ENCODE measurements around the gene ZMYND10. TPM values are rescaled to one million over a fixed set of nuclear protein-coding genes. Genes with fewer than 3 reads are reported as not detected.

ZMYND10 gene
- total RNA-seq (2014; rRNA removed; shearing (Covaris generic)), result 0.48 TPM in 1 of 2 replicates, not detected in the other

DNA sequence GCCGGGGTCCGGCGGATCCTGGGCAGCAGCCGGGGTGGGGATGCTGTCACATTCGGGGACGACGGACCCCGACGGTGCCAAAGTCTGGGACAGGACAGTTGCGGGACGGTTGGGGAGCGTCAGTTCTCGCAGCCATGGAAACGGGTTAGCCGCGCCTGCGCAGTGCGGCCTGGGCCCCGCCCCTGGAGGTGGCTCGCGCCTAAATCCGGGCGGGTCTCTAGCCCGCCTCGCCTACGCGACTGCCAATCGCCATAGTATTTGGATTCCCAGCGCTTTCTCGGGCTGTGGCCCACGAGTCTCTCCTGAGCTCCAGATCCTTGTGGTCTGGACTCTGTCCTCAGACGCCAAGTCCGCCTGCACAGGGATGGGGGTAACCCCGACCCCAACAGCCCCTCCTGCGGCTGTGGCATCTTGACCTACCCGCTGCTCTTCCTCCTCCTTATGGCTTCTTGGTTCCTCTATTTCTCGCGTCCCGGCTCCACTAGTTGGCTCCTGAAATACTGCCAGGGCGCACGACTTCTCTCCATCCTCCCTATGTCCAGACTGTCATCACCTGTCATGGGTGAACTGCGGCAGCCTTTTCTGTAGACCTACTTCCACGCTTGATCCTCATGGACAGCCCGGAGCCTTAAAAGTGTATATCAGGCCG, at the start of gene ZMYND10:
Gene ZMYND10, minus strand, starts transcription at position 147 of the 649 bp plus-strand sequence. CDS start 153 bp downstream, outside the sequence.
- peak; percentile 37 for DNase-seq (ENCODE audit: low spot score)

- DNase-seq (ENCODE audit: low spot score), result no peak
Measured at GRCh38 chr3:50393061-50393460, 47.5 kb upstream of the ZMYND10 start.

DNA sequence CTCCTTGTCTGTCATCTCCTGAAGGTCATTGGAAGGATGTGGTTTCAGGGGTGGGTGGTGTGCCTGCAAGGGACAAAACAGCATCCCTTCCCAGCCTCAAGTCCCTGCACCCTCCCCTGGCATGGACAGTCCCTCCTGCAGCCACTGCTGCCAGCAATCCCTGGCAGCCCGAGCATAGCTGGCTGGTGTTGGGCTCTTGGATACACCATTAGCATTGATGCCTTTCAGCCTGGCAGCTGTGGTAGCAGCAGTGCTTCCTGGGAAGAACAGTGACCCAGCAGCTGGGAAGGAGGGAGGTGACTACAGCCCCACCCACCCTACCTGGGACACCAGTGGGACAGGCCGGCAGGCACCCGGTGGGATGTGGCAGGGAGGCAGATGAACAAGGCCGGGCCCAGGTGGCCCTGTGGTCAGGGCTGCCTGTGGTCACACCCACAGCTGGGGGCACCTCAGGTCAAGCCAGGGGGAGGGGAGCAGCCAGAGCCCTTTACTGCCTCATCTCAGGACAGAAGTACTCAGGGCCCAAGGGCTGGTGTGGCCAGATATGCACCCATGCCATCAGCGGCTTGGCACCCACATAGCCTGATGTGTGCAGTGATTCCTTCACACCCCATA, 46.7 kb upstream of the ZMYND10 start:
- no peak for DNase-seq (ENCODE audit: low spot score)

DNA sequence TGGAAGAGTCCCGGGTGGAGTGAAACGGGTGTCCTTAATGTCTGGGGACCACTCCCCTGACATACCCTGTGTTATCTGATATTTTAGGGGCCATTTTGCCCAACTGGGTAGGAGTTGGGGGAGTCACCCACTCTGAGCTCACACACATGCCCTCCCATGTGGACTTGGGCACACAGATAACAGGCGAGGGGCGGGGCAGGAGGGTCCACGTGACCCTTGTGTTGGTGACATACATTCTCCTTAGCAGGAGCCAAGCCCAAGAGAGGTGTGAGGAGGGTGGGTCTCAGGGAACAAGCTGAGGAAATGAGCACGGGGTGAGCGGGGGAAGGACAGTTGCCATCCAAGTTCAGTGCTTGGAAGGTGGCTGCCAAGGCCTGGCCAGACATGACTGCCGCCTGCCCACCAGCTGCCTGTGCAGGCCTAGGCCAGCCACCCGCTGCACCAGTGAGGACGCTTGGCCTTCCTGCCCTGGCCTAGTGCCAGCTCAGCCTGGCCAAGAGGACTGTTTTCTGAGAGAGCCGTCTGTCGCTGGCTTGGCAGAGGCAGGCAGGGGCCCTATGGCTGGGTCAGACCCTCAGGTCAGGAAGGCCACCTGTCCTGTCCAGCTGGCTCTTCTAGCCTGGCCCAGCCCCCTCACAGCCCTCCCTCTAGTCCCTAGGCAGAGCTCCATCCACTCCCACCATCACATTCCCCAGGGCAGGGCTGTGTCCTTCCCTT, 45.1 kb upstream of the ZMYND10 start:
- no peak for DNase-seq (ENCODE audit: low spot score)

DNA sequence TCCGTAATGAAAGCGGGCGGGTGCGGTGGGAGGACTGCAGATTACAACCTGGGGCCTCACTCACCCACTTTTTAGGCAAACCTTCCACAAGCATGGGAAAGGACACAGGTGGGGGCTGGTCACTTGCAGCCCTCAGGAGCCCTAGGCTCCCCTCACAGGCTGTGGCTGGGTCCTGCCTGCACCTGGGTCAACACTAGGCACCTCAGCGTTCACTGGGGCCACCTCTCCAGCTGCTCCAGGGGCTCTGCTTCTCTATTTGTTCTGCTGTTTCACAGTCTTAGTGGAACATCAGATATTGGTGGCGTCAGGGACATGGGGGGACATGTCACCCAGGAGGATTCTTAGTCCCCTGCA, 43.9 kb upstream of the ZMYND10 start:
- no peak for DNase-seq (ENCODE audit: low spot score)

DNA sequence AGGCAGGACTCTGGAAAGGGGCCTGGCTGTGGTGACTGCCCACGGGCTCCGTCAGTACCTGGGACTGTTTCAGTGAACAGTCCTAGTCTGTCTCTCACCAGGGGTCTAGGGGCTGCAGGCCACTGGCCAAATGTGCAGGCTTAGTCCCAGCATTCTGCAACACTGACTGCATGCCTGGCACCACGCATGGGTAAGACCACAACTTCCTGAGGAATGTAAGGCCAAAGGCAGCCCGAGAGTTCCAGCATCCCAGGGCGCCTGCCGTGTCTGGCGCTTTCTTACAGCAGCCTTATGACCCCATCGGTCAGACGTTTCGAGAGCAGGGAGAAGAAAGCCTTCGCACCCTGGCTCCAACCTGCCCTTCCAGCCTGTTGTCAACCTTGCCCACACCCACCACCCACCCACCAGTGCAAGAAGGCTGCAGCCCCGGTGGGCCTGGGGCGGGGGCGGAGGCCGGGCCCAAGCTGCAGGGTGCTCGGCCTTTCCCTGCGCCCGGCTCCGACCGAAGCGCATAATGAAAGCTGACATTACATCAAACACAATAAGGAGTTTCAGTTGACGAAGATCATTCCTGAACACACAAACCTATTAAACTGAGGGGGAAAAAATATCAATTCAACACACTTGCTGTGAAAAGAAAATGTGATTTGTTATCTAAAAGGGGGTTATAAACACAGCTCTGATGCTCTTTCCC, 43.3 kb upstream of the ZMYND10 start:
- DNase-seq (ENCODE audit: low spot score), result no peak

- no peak for DNase-seq (ENCODE audit: low spot score)
Measured at GRCh38 chr3:50388016-50388719, 42.6 kb upstream of the ZMYND10 start.

GRCh38 chr3:50385754-50386153, 40.2 kb upstream of the ZMYND10 start:
- no peak for DNase-seq (ENCODE audit: low spot score)

DNA sequence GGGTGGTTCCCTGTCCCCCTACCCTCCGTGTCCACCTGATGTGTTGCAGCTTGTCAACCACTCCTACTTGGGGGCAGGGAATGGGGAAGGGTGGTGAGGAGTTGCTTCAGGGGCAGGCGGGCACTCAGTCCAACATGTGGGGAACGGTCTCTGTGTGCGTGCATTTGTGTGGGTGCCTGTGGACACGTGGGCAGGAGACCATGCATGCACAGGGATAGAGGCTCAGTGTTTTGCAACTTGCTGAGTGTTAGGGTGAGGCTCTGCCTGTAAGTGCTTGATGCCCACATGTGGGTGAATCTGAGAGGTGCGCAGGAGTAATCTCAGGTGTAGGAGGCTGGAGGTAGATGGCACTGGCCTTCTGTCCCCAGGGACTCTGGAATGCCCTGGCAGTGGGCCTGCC, 38.2 kb upstream of the ZMYND10 start:
- no peak for DNase-seq (ENCODE audit: low spot score)

GRCh38 chr3:50382722-50383121, 37.2 kb upstream of the ZMYND10 start:
- no peak for DNase-seq (ENCODE audit: low spot score)

DNA sequence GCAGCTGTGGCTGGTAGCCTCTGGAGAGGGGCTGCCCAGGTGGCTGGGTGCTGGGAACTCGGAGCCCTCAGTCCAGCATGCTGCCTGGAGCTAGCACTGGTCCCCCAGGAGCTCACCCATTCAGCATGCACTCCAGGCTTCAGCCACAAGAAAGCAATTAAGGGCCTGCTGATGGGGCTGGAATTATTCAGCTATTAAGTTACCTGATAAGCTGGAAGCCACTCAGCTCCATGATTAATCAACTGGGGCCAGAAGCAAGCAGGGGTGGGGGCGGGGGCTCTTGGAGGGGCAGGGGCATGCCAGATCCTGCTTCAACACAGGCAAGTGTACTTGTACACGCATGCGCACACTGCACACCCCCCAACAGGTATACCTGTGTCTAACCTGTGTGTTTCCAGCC, 35.9 kb upstream of the ZMYND10 start:
- no peak for DNase-seq (ENCODE audit: low spot score)

DNA sequence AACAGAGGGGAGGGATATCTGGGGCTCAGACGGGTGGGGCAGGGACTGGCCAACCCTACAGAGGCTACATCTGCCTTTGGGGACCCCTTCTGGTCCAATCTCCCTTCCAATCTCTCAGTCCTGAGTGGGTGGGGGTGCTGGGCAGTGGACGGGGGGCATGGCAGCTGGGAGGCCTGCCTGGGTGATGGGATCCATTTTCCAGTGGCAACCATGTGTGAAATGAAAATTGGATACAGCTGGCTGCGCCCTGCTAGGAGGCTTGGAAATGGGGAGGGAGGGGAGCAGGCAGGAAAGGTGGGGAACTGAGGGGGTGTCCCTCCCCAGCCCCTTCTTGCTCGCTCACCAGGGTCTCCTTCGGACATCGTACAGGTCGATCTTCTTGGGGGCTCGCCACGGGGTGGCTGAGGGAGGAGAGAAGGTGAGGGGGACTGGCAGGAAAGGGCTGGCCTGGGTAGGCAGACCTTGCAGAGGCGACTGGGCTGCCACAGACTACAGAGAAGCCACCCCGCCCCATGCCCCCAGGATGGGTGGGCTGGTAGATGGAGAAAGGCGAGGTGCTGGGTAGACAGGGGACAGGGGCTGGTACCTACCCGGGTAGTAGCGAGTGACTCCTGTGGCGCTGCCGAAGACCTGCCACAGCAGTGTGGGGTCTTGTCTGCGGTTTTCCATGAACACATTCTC, 35.0 kb upstream of the ZMYND10 start:
- DNase-seq (ENCODE audit: low spot score), result no peak

DNA sequence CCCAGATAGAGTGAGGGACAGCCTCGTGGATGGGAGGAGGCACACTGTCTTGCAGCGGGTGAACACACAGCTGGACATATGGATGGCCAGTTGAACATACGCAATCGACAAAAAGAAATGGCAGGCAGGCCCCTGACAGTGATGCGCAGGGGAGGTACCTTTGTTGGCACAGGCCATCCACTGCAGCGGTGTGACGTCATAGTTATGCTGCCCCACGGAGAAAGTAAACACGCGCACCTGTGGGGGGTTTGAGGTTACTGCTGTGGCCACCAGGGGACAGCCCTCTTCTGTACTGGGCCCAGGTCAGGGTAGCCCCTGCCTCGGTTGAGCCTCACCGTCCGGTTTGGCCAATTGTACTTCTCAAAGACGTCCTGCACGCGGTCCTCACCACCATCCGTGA, 33.2 kb upstream of the ZMYND10 start:
- no peak for DNase-seq (ENCODE audit: low spot score)

DNA sequence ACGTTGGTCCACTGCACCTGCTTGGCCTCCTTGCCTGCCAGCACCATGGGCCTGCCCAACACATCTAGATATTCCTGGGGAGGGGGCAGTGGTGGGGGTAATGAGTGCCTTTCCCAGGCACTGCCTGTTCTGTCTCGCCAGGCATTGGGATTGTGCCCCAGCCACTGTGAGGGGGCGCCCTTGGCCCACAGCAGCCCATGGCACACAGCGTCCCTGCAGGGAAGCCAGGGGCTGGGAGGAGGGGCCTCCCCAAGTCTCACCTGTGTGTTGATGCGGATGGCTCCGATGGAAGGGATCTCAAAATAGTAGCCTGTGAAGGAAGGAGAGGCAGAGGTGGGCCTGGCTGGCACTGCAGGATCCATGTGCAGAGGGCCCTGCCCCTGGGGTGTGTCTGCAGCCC, 32.5 kb upstream of the ZMYND10 start:
- no peak for DNase-seq (ENCODE audit: low spot score)

GRCh38 chr3:50375258-50375931, 29.9 kb upstream of the ZMYND10 start:
- DNase-seq (ENCODE audit: low spot score), result no peak

- no peak for DNase-seq (ENCODE audit: low spot score)
Measured at GRCh38 chr3:50374363-50375257, 29.1 kb upstream of the ZMYND10 start.

DNA sequence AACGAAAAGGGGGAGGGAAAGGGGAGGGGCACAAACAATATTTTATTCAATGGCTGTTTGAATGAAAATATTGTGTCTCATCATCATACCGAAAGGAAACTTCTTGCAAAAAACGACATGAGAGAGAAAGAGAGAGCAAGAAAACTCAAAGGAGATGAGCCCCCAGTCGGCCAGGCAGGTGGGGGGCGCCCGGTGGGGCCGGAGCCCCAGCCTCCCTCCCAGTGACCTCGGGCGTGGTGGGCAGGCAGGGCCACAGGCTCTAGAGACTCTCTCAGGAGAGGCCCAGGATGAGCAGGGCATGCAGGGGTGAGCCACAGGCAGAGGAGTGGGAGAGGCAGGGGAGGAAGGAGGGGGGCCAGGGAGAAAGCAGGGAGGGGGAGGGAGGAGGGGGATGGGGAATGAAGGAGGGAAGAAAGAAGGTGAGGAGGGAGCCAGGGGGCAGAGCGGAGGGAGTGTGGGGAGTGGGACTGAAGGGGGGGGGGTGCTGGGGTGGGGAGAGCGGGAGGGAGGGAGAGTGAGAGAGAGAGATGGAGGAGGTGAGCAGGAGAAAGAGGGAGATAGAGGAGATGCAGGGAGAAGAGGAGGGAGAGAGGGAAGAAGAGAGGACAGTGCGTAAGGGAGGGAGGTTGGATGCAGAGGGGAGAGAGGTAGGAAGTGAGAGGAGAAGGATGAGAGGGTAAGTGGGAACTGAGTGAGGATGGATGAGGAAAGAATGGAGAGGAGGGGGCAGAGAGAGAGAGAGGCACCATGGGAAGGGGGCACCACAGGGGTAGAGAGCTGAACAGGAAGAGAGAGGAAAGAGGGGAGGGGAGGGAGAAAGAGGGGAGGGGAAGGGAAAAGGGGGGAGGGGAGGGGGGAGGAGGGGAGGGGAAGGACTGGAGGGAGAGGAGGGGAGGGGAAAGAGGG, 27.9 kb upstream of the ZMYND10 start:
- no peak for DNase-seq (ENCODE audit: low spot score)

DNA sequence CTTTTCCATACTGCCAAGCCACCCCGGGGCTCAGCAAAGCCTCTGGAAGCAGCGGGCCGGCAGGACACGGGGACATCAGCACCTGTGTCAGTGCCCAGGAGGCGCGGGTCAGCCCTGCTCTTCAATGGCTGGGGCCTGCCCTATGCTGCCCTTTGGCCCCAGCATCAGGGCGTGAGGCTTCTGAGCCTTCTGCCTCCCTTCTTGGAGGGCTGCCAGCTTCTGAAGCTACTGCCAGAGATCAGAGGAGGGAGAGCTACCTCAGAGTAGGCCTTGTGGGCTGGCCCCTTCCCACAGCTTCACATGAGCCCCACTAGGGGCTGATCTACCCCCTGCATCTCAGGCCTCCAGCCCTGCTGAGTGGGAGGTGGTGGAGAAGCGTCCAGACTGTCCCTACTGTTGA, 26.8 kb upstream of the ZMYND10 start:
- no peak for DNase-seq (ENCODE audit: low spot score)
